GM19324 (cell line): ENCODE measurements around the gene ZNF593.

ENCODE experiments used
- ATAC-seq: cut with Tn5 transposase; IDR thresholded peaks from one replicate; pipeline ENCODE4 v1.9.1; 2021; ENCODE audit warnings: mild to moderate bottlenecking, moderate library complexity; ENCODE audit not compliant: unreplicated experiment, low FRiP score

Gene ZNF593

DNA sequence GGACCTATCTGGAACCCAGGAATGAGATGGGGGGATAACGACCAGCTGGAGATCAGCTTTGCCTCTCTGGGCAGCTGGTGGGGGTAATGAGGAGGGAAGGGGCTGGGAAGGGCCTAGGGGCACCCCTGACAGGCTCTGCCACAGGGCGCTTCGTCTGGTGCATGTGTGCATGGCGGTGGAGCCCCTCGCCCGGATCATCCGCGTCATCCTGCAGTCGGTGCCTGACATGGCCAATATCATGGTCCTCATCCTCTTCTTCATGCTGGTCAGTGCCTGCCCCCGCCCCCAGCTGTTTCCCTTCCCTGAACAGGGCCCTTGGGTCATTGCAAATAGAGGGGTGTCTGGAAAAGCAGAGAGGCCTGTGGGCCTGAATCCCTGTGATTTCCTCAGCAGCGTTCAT, 28.1 kb downstream of the ZNF593 start:
- ATAC-seq = no peak

DNA sequence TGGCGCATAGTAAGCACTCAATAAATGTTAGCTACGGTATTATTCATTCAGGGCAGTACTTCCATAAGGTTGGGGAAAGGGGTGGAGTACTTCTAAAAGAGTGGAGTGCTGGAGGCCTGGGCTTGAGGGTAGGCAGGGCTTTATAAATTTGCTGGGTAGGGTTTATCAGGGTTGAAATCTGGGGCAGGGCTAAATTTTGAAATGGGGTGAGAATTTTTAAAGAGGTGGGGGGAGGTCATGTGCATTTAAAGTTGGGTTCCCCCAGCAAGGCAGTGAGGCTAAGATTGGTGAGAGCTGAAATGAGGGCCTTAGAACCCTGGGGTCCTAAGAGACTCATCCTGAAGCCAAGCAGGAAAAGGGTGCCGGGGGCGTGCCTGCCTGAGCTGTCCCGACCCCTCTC, 30.7 kb downstream of the ZNF593 start:
- no peak for ATAC-seq

DNA sequence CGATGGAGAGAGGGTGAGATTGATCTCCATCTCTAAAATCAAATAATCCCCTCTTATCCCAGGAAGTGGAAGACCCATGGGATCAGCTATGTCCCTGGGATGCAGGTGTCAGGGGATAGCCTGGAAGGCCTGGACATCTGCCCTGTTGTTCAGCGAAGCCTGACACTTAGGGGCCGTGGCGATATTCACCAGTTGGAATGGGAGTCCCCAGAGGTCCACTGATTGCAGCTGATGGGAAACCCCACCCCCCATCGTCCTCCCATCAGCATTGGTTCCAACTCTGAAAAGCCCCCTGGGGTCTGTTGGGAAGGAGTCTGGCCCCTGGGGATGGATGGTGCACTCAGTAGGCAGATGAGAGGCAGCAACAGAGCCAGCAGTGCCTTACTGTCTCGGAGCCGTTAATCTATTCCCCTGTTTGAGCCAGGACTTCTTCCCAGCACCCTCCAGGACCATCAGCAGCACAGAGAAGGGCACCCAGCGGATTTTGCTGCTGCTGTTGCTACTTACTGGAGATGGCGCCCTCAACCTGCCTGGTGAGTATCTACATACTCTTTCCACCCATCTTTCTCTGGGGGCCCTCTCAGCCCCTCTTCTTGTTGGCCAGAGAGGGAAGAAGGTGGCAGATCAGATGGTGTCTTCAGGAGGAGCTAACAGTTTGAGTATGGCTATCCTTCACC, 34.1 kb downstream of the ZNF593 start:
- ATAC-seq = no peak

DNA sequence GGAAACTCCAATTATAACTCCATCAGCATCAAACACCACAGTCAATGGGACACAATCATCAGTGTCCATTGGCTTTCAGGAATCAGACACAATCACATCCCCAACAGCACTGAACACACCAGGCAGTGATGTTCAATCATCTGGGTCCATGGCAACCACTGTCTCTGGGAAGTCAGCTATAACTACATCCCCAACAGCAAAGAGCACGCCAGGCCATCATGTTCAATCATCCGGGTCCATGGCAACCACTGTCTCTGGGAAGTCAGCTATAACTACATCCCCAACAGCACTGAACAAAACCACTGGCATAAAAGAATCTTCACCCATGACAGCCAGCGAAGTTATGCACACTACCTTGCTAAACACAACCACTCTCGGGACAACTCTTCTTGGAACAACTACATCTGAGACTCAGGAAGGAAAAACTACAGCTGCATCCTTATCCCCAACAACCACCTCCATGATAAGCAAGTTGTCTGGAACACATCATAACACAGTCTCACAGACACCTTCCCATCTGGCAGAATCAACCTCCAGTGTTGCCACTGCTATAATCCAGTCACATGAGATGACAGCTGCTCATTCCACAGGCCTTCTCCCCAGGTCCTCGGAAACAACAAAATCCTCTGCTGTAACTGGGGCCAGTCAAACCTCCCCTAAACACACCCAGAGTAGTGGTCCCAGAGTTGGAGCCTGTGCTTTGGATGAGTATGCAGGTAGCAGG, 40.6 kb downstream of the ZNF593 start:
- ATAC-seq = no peak

DNA sequence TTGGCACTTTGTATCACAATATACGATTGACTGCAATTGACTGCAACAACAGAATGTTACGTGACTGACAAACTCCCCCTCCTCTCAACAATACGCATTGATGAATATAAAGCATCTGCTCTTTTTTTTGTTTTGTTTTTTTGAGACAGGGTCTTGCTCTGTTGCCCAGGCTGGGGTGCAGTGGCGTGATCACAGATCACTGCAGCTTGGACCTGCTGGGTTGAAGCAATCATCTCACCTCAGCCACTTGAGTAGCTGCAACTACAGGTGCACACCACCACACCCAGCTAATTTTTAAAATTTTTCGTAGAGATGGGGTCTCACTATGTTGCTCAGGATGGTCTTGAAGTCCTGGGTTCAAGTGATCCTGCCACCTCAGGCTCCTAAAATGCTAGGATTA, 43.0 kb downstream of the ZNF593 start:
- ATAC-seq = no peak

DNA sequence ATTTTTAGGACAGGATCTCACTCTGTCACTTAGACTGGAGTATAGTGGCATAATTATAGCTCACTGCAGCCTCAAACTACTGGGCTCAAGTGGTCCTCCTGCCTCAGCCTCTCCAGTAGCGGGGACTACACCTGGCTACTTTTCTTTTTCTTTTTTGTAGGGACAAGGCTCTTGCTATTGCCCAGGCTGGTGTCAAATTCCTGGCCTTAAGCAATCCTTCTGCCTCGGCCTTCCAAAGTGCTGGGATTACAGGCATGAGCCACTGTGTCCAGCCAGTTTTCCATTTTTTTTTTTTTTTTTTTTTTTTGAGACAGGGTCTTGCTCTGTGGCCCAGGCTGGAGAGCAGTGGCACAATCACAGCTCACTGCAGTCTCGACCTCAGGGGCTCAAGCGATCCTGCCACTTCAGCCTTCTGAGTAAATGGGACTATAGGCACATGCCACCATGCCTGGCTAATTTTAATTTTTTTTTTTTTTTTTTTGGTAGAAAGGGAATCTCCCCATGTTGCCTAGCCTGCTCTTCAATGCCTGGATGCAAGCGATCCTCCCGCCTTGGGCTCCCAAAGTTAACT, 43.7 kb downstream of the ZNF593 start:
- ATAC-seq = no peak

DNA sequence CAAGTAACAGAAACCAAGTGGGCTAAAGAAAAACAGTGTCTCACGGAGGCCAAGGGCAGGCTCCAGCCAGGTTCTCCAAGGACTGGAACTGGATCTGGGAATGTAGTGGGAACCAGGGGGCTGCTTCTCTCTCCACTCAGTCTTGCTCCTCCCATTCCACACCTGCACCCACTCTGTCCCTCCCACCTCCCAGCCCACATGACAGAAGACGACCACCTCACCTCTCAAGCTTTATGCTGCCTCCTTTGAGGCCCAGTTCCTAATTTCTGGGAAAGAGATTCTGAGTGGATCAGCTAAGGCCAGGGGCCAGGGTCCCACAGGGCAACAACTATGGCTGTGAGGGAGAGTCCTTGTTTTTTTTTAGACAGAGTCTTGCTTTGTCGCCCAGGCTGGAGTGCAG, 45.5 kb downstream of the ZNF593 start:
- no peak for ATAC-seq

DNA sequence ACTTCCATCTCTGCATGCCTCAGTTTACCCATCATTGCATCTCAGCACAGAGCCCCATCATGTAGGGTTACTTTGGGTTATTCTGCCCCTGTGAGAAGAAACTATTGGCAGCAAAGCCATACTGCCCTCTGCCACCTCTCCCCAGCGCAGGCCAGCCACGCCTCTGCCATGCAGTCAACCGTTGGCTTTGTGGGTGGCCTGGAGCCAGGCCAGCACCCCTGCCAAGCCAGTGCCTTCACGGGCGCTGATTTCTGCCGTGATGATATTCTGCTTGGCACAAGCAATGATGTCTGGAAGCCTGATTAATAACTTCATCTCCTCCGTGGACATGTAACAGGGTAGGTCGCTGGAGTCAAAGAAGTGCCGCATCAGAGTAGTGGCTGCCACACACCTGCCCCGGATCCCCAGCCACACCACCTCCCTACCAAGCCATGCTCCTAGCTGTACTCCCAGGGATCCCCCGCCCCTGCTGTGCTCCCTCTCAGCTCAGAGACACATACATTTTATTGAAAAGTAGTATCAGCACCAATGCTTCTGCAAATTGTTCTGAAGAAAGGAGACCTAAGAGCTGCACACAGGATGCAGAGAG, 49.3 kb downstream of the ZNF593 start:
- ATAC-seq = no peak
